Measurements from ENCODE around the gene SDC1.

DNA sequence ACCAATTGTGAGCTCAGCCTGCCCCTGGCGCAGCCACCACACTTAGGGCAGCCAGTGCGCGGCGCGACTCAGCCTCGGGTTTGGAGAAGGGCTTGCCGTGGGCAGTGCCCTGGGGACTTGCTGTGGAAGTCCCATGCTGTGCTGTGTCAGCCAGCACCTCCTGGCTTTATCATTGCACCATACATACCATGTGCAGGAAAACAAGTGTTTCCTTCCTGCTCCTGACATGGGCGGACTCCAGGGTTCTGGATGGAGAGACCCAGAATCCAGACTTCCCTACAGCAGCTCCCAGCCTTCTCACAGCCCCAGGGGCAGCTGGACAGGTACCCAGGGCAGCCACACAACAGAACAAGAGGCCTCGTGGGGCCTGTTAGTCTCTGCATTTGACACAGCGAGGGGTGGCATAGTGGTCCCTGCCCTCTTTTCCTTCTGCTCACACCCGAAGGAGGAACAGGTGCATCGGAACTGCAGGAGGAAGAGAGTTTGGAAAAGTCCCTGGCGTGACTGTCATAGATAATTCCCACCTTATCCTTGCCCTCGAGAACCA lies 54.2 kb downstream of the SDC1 start:
- TF ChIP-seq, protein P1, sequence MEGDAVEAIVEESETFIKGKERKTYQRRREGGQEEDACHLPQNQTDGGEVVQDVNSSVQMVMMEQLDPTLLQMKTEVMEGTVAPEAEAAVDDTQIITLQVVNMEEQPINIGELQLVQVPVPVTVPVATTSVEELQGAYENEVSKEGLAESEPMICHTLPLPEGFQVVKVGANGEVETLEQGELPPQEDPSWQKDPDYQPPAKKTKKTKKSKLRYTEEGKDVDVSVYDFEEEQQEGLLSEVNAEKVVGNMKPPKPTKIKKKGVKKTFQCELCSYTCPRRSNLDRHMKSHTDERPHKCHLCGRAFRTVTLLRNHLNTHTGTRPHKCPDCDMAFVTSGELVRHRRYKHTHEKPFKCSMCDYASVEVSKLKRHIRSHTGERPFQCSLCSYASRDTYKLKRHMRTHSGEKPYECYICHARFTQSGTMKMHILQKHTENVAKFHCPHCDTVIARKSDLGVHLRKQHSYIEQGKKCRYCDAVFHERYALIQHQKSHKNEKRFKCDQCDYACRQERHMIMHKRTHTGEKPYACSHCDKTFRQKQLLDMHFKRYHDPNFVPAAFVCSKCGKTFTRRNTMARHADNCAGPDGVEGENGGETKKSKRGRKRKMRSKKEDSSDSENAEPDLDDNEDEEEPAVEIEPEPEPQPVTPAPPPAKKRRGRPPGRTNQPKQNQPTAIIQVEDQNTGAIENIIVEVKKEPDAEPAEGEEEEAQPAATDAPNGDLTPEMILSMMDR (IDR thresholded peaks at IDR 0.05): no peak
- no peak for TF ChIP-seq POLR2A (IDR thresholded peaks at IDR 0.05)
